ENCODE data around the gene TAAR5.
"Not testable (repeated sequence)": the region's sequence is repeated elsewhere in the genome, so short reads cannot be mapped to it uniquely, and the experiment has no call there.

The TAAR5 gene, protein sequence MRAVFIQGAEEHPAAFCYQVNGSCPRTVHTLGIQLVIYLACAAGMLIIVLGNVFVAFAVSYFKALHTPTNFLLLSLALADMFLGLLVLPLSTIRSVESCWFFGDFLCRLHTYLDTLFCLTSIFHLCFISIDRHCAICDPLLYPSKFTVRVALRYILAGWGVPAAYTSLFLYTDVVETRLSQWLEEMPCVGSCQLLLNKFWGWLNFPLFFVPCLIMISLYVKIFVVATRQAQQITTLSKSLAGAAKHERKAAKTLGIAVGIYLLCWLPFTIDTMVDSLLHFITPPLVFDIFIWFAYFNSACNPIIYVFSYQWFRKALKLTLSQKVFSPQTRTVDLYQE

DNA sequence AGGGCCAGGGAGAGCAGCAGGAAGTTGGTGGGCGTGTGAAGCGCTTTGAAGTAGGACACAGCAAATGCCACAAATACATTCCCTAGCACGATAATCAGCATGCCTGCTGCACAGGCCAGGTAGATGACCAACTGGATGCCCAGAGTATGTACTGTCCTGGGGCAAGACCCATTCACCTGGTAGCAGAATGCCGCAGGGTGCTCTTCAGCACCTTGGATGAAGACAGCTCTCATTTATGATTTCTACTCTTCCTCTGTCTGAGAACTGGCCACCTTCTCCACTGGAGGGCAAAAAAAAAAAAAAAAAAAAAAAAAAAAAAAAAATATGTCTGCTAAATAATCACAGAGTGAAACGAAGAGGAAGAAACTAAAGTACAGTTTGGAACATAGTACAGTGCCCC lies at the start of gene TAAR5:
TSS of gene TAAR5 (minus strand) at position 288 of the 400 bp plus-strand sequence. CDS start at position 233, 55 bp downstream.
- DNase-seq = no peak

DNA sequence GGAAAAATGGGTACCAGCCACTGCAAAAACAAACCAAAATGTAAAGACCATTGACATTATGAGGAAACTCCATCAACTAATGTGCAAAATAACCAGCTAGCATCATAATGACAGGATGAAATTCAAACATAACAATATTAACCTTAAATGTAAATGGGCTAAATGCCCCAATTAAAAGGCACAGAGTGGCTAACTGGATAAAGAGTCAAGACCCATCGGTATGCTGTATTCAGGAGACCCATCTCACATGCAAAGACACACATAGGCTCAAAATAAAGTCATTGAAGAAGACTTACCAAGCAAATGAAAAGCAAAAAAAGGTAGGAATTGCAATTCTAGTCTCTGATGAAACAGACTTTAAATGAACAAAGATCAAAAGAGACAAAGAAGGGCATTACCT lies 47.6 kb upstream of the TAAR5 start:
- DNase-seq = not testable (repeated sequence)

DNA sequence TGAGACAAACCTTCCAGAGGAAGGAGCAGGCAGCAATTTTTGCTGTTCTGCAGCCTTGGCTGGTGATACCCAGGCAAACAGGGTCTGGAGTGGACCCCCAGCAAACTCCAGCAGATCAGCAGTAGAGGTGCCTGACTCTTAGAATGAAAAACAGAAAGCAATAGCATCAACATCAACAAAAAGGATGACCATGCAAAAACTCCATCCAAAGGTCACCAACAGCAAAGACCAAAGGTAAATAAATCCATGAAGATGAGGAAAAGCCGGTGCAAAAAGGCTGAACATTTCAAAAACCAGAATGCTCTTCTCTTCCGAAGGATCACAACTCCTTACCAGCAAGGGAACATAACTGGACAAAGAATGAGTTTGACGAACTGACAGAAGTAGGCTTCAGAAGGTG lies 46.4 kb upstream of the TAAR5 start:
- not testable (repeated sequence) for DNase-seq

DNA sequence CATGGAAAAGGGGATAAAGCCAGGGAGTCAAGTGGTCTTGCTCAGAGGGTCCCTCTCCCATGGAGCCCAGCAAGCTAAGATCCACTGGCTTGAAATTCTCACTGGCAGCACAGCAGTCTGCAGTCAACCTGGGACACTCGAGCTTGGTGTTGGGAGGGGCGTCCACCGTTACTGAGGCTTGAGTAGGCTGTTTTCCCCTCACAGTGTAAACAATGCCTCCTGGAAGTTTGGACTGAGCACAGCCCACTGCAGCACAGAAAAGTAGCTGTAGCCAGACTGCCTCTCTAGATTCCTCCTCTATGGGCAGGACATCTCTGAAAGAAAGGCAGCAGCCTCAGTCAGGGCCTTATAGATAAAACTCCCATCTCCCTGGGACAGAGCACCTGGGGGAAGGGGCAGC lies 45.7 kb upstream of the TAAR5 start:
- DNase-seq = not testable (repeated sequence)

- no peak for DNase-seq
Measured at GRCh38 chr6:132634796-132635195, 45.3 kb upstream of the TAAR5 start.

DNA sequence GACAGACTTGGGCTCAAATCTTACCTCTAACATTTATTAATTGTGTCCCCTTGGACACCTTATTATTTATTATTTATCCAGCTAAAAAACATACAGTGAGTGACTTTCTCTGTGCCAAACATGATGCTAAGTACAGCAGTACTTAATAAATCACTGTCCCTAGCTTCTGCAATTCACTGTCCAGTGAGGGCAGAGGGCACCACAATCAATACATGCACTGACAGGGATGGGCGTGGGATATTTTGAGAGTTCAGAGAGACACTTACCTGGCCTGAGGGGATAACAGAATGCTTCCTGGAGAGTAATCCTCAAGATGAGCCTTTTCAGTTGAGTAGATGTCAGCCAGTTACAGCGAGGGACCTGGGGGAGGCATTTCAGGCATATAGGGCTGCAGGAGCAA lies 43.8 kb upstream of the TAAR5 start:
- DNase-seq = no peak

DNA sequence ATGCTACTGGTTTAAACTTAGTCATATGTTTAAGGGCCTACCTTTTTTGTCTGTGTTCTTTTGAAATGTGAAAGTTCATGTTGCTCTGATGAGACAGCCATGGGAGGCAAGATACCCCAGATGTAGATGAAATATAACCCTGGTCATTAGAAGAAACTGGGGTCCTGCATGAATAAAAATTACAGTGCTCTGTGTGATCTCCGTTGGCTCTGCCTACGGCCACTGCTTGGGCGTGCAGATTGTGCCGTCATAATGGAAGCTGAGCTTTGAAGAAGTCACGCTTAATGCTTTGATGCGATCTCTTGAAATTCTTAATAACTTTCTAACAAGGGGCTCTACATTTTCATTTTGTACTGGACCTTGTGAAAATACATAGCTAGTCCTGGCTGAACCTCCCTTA lies 34.6 kb upstream of the TAAR5 start, which contains the start of gene TAAR2:
TSS of gene TAAR2 (minus strand) at position 101 of the 400 bp plus-strand sequence. CDS start at position 101, 0 bp downstream.
- DNase-seq = no peak

DNA sequence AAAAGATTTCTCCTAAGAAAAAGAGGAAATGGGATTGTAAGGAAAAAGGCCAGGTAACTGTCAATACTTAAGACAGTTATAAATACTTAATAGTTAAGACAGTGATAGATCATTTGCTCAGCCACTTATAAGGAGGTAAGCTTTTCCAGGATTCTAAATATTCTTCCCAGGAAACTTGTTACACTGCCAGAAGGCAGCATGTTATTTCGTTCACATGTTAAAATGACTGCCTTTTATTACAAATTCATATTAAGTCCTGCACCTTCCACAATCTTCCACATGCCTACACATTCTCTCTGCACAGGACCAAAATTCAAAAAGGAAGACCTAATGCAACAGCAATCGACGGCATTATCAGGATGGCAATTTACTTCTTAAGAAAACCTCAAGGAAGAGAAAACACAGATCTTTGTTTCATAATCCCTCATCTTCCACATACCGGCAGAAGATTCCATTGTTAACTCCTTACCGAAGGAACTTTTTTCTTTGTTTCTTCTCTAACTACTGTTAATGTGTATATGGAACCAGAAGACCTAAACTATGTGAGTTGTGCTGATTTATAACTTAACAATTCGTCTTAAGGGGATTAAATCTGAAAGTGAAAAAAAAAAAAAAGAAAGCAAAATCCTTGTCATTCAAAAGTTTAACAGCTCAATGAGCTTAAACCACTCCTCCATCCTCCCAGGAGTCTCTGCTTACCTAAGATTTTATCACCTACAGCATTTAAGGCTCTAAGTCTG lies 33.7 kb upstream of the TAAR5 start:
- no peak for DNase-seq

DNA sequence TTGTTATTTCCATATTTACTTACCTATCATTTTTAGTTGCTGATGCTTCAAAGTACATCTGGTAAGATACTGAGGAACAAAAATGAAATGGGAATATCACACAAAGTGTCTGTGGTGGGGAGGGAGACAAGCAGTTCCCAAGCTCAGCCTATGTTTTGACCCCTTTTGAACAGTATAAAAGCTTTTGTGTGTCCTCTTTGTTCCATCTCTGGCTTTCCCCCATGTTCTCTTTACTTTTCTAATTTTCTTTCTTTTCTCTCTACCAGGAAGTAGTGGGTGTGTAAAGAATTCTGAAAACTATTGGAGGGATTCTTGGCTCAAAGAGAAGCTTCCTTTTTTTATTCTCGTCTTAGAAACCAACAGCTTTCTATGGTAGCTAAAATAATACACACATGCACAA lies 27.1 kb upstream of the TAAR5 start:
- DNase-seq = no peak

DNA sequence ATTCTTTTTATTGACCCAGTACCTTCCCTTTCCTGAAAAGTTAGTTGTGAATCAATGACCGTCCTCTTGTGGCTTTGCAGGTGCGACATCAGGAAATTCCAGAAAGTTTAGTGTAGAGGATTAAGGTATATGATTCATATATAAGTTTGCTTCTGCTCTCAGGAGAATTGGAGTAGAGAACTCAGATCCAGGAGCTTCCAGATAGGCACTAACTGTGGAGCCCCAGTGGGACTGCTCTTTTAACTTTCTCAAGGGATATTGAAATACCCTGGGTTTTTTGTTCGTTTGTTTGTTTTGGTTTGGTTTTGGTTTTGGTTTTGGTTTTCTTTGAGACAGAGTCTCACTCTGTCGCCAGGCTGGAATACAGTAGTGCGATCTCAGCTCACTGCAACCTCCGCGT lies 25.0 kb upstream of the TAAR5 start:
- no peak for DNase-seq

GRCh38 chr6:132612449-132613108 lies 23.0 kb upstream of the TAAR5 start:
- DNase-seq = no peak

DNA sequence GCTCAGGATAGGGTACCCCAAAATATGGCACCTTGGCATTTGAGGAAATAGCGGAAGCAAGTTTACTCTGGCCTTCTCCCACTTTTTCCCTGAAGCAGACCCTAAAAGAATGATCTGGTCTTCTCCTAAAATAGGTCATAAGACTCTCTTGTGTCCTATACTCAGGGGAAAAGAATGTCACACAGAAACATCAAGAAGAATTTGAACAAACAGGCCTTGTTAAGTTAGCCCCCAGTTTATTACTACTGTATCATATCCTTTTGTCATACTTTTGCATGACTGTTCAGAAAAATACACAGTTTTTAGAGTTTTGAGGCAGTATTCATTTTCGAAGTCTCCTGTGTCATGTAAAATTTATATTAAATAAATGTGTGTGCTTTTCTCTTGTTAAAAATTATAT lies 22.1 kb upstream of the TAAR5 start:
- DNase-seq = no peak

DNA sequence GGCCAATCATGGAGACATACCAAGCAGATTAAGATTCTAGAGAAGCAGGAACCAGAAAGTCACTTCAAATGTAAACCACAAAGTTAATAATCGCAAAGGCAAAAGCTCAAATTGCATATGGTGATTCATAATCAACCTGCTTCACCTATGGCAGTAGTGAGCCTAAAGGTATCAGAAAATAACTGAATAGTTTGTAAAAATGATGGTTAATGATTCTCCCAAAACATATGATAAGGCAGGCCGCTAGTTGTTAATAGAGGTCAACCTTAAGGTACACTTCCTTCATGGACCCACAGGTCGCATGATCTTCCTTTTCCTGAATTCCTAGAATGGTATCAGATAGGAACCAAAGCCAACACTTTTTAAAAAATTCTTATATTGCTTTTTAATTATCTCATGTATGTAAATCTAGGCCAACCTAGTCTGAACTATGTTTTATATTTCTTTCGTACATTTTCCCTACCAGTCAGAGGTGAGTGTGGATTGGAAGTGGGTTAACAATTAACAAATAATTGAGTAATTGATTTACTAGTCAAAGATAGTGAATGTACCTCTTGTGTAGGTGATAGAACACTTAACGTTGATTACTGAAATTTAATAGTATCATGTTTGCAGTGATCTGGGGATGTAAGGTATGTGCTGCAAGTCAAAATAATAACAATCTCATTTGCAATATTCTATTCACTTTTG lies 18.1 kb upstream of the TAAR5 start:
- no peak for DNase-seq

- no peak for DNase-seq
Measured at GRCh38 chr6:132604635-132605152, 15.2 kb upstream of the TAAR5 start.

- not testable (repeated sequence) for DNase-seq
Measured at GRCh38 chr6:132600900-132601299, 11.4 kb upstream of the TAAR5 start.

- no peak for DNase-seq
Measured at GRCh38 chr6:132598473-132598872, 8.9 kb upstream of the TAAR5 start.

GRCh38 chr6:132596201-132596600 lies 6.7 kb upstream of the TAAR5 start:
- DNase-seq = no peak

GRCh38 chr6:132592855-132593254 lies 3.3 kb upstream of the TAAR5 start:
- no peak for DNase-seq

GRCh38 chr6:132590362-132590761 lies 821 bp upstream of the TAAR5 start:
- DNase-seq = no peak

GRCh38 chr6:132587424-132587823 lies 2.1 kb downstream of the TAAR5 start:
- DNase-seq = no peak

DNA sequence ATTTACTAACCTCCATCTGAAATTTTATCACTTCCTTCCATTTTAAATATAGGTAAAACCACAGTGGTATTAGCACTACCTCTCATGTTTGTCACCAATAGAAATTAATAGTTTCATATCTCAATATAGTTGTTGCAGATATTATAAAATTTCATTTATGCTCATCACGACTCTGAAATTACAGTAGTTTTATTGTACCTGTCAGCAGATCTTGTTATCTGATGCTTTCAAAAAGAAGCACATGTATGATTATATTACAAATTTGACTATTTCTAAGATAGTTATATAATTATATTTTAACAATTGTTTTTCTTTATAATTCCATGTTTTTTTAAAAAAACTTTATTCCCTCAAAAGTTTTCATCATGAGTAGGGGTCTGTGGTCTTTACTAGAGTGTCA lies 4.8 kb downstream of the TAAR5 start:
- no peak for DNase-seq

DNA sequence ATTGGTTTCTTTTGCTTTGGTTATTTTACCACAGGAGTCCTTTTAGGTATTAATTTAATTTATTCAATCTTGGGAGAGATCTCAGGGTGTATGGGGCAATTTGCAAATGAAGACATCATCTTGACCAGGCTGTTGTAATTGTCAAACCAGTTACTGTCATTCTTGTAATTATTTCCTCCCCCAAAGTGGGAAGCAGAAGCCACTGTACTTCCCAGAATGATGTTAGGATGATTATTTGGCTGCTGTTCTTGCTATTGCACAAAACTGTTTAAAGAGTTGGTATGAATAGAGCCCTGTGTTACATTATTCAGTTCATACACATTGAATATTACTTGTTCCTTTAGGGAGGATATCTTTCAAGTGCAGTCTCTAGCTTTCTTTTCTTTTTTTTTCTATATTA lies 17.8 kb downstream of the TAAR5 start:
- no peak for DNase-seq

DNA sequence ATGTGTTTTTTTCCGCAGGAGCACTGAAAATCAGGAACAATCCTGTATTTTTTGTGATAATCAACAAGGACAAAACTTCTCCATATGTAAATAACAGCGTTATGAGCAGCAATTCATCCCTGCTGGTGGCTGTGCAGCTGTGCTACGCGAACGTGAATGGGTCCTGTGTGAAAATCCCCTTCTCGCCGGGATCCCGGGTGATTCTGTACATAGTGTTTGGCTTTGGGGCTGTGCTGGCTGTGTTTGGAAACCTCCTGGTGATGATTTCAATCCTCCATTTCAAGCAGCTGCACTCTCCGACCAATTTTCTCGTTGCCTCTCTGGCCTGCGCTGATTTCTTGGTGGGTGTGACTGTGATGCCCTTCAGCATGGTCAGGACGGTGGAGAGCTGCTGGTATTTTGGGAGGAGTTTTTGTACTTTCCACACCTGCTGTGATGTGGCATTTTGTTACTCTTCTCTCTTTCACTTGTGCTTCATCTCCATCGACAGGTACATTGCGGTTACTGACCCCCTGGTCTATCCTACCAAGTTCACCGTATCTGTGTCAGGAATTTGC lies 19.2 kb downstream of the TAAR5 start, which contains the start of gene TAAR6:
TSS of gene TAAR6 (plus strand) at position 102 of the 557 bp plus-strand sequence. CDS start at position 102, 0 bp downstream.
- no peak for DNase-seq
